ENCODE measurements around the gene LRRC19.

LRRC19 gene

DNA sequence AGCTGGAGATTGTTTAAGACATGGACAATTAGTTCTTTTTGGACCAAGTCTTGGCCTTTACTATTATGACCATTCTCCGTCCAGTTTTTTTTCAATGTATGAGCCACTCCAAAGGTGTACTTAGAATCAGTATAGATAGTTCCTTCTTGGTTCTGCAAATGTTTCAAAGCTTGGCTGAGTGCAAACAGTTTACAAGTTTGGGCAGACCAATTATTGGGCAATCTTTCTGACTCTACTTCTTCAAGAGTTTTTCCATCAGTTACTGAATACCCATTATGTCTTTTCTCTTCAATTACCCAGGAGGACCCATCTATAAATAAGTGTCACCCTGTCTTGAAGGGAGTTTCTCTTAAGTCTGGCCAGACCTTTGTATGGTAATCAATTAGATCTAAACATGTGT, 33.8 kb downstream of the LRRC19 start:
- H3K4me3 ChIP-seq (replicated peaks in 1 of 2; ENCODE audit: low read depth in 2 of 2, low read length in 2 of 2): no peak overlapping the region

DNA sequence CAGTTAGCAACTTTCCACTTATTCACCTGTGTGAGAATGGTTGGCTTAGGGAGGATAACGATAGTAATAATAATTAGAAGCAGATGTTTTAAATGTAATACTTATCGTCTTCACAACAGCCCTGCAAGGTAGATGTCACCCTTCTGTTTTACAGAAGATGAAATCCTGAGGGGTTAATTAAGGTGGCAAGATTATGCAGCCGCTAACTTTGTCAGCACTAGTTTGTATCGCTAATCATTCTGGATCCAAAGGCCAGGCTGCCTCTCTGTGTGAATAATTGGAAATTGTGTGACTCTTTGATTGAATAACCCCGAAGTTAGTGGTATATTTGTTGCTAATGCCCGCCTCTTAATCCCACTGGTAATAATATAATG, 48.6 kb downstream of the LRRC19 start:
- TF ChIP-seq, protein P1, sequence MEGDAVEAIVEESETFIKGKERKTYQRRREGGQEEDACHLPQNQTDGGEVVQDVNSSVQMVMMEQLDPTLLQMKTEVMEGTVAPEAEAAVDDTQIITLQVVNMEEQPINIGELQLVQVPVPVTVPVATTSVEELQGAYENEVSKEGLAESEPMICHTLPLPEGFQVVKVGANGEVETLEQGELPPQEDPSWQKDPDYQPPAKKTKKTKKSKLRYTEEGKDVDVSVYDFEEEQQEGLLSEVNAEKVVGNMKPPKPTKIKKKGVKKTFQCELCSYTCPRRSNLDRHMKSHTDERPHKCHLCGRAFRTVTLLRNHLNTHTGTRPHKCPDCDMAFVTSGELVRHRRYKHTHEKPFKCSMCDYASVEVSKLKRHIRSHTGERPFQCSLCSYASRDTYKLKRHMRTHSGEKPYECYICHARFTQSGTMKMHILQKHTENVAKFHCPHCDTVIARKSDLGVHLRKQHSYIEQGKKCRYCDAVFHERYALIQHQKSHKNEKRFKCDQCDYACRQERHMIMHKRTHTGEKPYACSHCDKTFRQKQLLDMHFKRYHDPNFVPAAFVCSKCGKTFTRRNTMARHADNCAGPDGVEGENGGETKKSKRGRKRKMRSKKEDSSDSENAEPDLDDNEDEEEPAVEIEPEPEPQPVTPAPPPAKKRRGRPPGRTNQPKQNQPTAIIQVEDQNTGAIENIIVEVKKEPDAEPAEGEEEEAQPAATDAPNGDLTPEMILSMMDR (IDR thresholded peaks at IDR 0.05; ENCODE audit: low read depth, low read length): no peak
- DNase-seq (ENCODE audit: low read depth in 2 of 2): no peak
- H3K4me3 ChIP-seq (replicated peaks in 1 of 2; ENCODE audit: low read depth in 2 of 2, low read length in 2 of 2): peak overlapping the region; percentile 57 to 67

More for the DNA sequence above, 33.8 kb downstream of the LRRC19 start:
- DNase-seq (ENCODE audit: low read depth in 2 of 2): no peak
- TF ChIP-seq, protein P1 (IDR thresholded peaks at IDR 0.05; ENCODE audit: low read depth, low read length): no peak

DNA sequence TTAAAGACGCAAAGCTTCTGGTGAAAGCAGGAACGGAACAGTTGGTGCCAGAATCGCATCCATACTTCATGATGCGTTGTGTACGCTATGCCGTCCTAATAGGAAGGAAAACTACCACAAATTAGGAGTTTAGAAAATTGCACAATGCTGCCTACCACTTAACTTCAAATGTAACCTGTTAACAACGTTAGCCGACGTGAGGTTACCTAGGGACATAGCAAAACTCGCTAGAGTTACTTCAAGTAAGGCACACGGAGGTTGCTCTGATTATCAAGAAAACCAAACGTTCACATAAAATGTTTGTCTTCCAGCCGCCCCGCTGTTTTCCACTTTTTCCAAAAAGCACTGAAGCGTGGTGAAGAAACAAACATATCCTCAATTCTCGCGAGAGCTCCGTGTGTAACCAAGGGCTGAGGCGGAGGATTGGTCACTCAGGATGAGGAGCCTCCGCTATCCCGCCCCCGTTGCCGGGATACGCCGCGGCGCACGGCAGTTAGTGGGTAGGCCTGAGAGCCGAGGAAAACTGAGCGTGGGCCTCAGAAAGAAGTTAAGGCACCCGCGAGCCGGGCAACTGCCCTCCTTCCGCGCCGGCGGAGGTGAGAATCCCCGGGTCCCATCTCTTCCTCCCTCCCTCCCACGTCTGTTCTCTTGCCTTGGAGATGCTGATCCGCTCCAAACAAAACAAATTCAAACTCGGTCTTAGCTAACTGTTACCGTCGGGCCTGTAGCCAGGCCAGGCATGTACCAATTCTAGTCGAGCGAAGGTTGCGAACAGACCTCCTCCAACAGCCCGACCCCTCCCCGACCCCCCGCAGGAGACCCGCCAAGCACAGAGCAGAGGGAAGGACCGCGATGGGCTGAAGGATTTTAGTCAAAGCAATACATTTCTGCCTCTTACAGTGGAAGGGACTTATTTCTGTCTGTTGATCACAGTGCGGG, 49.3 kb downstream of the LRRC19 start, which contains the start of gene IFT74:
Gene IFT74, plus strand, starts transcription at position 492 of the 939 bp plus-strand sequence. CDS start 5,556 bp downstream, outside the sequence.
- DNase-seq (ENCODE audit: low read depth in 2 of 2): peak; percentile 99
- TF ChIP-seq, protein P1 (IDR thresholded peaks at IDR 0.05; ENCODE audit: low read depth, low read length): no peak
- peak within 1 kb of the TSS; percentile 57 to 67 for H3K4me3 ChIP-seq (replicated peaks in 1 of 2; ENCODE audit: low read depth in 2 of 2, low read length in 2 of 2)

DNA sequence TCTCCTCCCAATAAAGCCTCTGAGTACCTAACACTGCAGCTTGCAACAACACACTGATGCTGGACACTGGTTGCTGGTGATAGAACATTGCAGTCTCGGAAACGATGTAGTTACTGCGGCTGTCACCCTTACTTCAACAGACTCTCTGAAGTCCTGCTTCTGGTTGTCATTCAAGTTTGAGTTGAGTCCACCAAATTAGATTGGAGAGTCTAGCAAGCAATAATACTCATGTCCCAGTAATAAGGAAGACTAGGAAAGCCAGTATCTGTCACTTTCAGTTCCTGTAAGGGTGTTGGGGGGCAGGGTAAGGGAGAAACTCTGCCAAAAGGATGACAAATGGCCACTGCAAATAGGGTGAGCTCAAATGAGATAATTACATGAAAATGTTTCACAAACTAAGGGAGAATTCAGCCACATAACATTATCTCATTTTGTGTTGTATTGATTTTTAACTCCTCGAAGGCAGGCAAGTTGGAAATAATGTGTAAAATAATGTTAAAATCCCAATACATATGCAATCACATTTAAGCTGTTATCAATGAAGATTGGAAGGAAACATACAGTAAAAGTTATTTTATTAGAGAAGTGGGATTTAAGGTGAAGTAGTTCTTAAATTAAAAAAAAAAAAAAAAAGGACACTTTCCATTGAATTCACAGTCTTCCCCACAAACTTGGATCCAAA, 50.1 kb downstream of the LRRC19 start:
- peak; percentile 25 to 47 for DNase-seq (ENCODE audit: low read depth in 2 of 2)
- TF ChIP-seq, protein P1 (IDR thresholded peaks at IDR 0.05; ENCODE audit: low read depth, low read length): no peak
- peak overlapping the region; percentile 57 to 67 for H3K4me3 ChIP-seq (replicated peaks in 1 of 2; ENCODE audit: low read depth in 2 of 2, low read length in 2 of 2)

DNA sequence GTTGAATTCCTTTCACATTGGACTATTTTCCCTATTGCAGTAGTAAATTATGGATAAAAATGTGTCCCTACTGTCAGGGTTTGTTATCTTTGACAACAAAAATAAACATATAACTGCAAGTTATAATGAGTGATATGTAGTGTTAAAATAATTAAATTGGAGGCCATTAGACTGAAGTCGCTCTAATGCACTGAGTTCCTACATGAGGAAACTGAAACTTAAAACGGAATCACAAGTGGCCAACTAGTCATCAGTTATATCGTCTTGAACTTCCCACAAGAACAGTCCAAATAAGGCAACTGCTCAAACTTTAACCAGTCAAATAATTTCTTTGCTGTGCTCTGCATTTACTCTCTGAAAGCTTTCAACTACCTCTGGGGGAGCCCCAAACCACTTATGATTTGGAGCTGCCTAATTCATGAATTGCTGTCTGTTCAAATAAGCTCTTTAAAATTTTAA, 51.4 kb downstream of the LRRC19 start:
- no peak for DNase-seq (ENCODE audit: low read depth in 2 of 2)
- H3K4me3 ChIP-seq (replicated peaks in 1 of 2; ENCODE audit: low read depth in 2 of 2, low read length in 2 of 2): no peak overlapping the region
- TF ChIP-seq, protein P1 (IDR thresholded peaks at IDR 0.05; ENCODE audit: low read depth, low read length): no peak

DNA sequence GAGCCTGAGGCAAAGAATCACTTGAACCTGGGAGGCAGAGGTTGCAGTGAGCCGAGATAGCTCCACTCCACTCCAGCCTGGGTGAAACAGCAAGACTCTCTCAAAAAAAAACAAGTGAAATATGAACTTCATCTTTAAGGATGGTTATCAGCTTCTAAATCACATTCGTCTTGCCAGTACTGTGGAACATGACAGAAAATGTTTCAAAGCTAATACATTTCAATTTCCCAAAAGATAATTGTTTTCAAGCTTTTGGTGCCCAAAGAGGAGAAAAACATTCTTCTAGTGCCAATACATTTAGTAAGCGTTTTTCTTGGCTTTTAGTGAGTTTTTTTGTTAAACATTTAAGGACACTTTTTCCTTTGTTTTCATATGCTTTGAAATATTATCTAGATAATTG, 53.7 kb downstream of the LRRC19 start:
- DNase-seq (ENCODE audit: low read depth in 2 of 2): no peak
- TF ChIP-seq, protein P1 (IDR thresholded peaks at IDR 0.05; ENCODE audit: low read depth, low read length): no peak
- no peak overlapping the region for H3K4me3 ChIP-seq (replicated peaks in 1 of 2; ENCODE audit: low read depth in 2 of 2, low read length in 2 of 2)

Measured in cardiac fibroblast (primary cell).